Measurements from ENCODE around the gene TRA2B.

GRCh38 chr3:185936814-185937688 is 763 bp downstream of the TRA2B start:
- TF ChIP-seq CTCF (IDR thresholded peaks at IDR 0.05) (no peak), POLR2AphosphoS5 (IDR thresholded peaks at IDR 0.05) (peak in 1 of 2 donors; percentile 86), POLR2A (IDR thresholded peaks at IDR 0.05; ENCODE audit: low read depth) (no peak), EP300 (IDR thresholded peaks at IDR 0.05) (no peak)
